ENCODE measurements around the gene FAM149A. TPM values are rescaled to one million over a fixed set of nuclear protein-coding genes. Genes with fewer than 3 reads are reported as not detected.

FAM149A gene
- total RNA-seq, 1 donor from 2014 or later = 1.2 TPM

- Histone ChIP-seq H3K9me3 (ENCODE audit: insufficient read depth, low read depth, low read length) (no peaks in the 10 kb centered on the region), H3K4me3 (ENCODE audit: insufficient read depth, low read depth, low read length) (no peak overlapping the region), H3K79me2 (ENCODE audit: insufficient read depth, low read length) (no peaks in the 10 kb centered on the region), H3K9ac (ENCODE audit: low read length) (no peak overlapping the region), H2AFZ (ENCODE audit: low read depth, low read length) (no peak overlapping the region), H4K20me1 (ENCODE audit: insufficient read depth, low read length) (no peaks in the 10 kb centered on the region), H3K4me1 (ENCODE audit: insufficient read depth, low read length) (no peaks in the 10 kb centered on the region), H3K4me2 (ENCODE audit: low read length) (no peak overlapping the region), H3K36me3 (ENCODE audit: insufficient read depth, low read length) (no peaks in the 10 kb centered on the region), H3K27ac (ENCODE audit: low read depth, low read length) (no peak overlapping the region), H3K27me3 (ENCODE audit: insufficient read depth, low read length) (no peaks in the 10 kb centered on the region)
- H3K36me3 Mint-ChIP-seq (ENCODE audit: low read depth, unreplicated experiment) = no peaks in the 10 kb centered on the region
- no peak for DNase-seq (ENCODE audit: low read depth)
- no peak for TF ChIP-seq EZH2 (IDR thresholded peaks at IDR 0.05; ENCODE audit: insufficient read depth, low read length)
- TF ChIP-seq, protein P1, sequence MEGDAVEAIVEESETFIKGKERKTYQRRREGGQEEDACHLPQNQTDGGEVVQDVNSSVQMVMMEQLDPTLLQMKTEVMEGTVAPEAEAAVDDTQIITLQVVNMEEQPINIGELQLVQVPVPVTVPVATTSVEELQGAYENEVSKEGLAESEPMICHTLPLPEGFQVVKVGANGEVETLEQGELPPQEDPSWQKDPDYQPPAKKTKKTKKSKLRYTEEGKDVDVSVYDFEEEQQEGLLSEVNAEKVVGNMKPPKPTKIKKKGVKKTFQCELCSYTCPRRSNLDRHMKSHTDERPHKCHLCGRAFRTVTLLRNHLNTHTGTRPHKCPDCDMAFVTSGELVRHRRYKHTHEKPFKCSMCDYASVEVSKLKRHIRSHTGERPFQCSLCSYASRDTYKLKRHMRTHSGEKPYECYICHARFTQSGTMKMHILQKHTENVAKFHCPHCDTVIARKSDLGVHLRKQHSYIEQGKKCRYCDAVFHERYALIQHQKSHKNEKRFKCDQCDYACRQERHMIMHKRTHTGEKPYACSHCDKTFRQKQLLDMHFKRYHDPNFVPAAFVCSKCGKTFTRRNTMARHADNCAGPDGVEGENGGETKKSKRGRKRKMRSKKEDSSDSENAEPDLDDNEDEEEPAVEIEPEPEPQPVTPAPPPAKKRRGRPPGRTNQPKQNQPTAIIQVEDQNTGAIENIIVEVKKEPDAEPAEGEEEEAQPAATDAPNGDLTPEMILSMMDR (IDR thresholded peaks at IDR 0.05; ENCODE audit: insufficient read depth, low read depth, low read length) = no peak
- H3K27me3 Mint-ChIP-seq (ENCODE audit: low read depth, unreplicated experiment) = peaks cover 10% of the 10 kb centered on the region
- H3K9me3 Mint-ChIP-seq (ENCODE audit: unreplicated experiment) = no peaks in the 10 kb centered on the region
- H3K4me1 Mint-ChIP-seq (ENCODE audit: low read depth, unreplicated experiment) = no peaks in the 10 kb centered on the region
- H3K4me3 Mint-ChIP-seq (ENCODE audit: unreplicated experiment) = no peak overlapping the region
- no peak overlapping the region for H3K27ac Mint-ChIP-seq (ENCODE audit: unreplicated experiment)
- no peak for FAIRE-seq
Measured at GRCh38 chr4:186158021-186158813, 53.7 kb downstream of the FAM149A start.

- no peaks in the 10 kb centered on the region for H3K9me3 Mint-ChIP-seq (ENCODE audit: unreplicated experiment)
- no peak for FAIRE-seq
- H3K27ac Mint-ChIP-seq (ENCODE audit: unreplicated experiment) = no peak overlapping the region
- no peak overlapping the region for H2AFZ ChIP-seq (ENCODE audit: low read depth, low read length)
- no peak overlapping the region for H3K27ac ChIP-seq (ENCODE audit: low read depth, low read length)
- H3K4me1 ChIP-seq (ENCODE audit: insufficient read depth, low read length) = no peaks in the 10 kb centered on the region
- no peaks in the 10 kb centered on the region for H3K36me3 ChIP-seq (ENCODE audit: insufficient read depth, low read length)
- TF ChIP-seq, protein P1 (IDR thresholded peaks at IDR 0.05; ENCODE audit: insufficient read depth, low read depth, low read length) = no peak
- no peak for TF ChIP-seq EZH2 (IDR thresholded peaks at IDR 0.05; ENCODE audit: insufficient read depth, low read length)
- no peak for DNase-seq (ENCODE audit: low read depth)
- H3K4me3 Mint-ChIP-seq (ENCODE audit: unreplicated experiment) = no peak overlapping the region
- H3K36me3 Mint-ChIP-seq (ENCODE audit: low read depth, unreplicated experiment) = no peaks in the 10 kb centered on the region
- H3K4me3 ChIP-seq (ENCODE audit: insufficient read depth, low read depth, low read length) = no peak overlapping the region
- no peaks in the 10 kb centered on the region for H3K79me2 ChIP-seq (ENCODE audit: insufficient read depth, low read length)
- H3K27me3 Mint-ChIP-seq (ENCODE audit: low read depth, unreplicated experiment) = peaks cover 13% of the 10 kb centered on the region
- H3K27me3 ChIP-seq (ENCODE audit: insufficient read depth, low read length) = no peaks in the 10 kb centered on the region
- no peaks in the 10 kb centered on the region for H3K9me3 ChIP-seq (ENCODE audit: insufficient read depth, low read depth, low read length)
- H3K4me1 Mint-ChIP-seq (ENCODE audit: low read depth, unreplicated experiment) = no peaks in the 10 kb centered on the region
- no peaks in the 10 kb centered on the region for H4K20me1 ChIP-seq (ENCODE audit: insufficient read depth, low read length)
- no peak overlapping the region for H3K9ac ChIP-seq (ENCODE audit: low read length)
- H3K4me2 ChIP-seq (ENCODE audit: low read length) = no peak overlapping the region
Measured at GRCh38 chr4:186158966-186159365, 54.5 kb downstream of the FAM149A start.

DNA sequence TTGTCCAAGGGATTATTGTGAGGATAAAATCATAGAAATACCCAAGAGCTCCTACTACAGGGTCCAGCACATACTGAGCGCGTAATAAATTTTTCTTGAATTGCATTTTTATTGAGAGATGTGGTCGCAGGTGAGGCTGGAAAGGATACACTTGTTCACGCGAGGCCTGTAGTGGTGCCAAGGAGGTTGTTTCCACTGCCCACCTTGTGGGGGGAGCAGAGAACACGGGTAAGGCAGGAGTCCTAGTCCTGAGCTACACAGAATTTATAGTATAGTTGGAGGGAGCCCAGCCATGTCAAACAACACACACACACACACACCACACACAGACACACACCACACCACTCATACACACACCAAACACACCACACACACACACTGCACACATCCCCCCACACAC lies 55.1 kb downstream of the FAM149A start:
- Histone ChIP-seq H2AFZ (ENCODE audit: low read depth, low read length) (no peak overlapping the region), H3K9me3 (ENCODE audit: insufficient read depth, low read depth, low read length) (no peaks in the 10 kb centered on the region), H3K36me3 (ENCODE audit: insufficient read depth, low read length) (no peaks in the 10 kb centered on the region), H4K20me1 (ENCODE audit: insufficient read depth, low read length) (no peaks in the 10 kb centered on the region), H3K27me3 (ENCODE audit: insufficient read depth, low read length) (no peaks in the 10 kb centered on the region), H3K79me2 (ENCODE audit: insufficient read depth, low read length) (no peaks in the 10 kb centered on the region), H3K4me3 (ENCODE audit: insufficient read depth, low read depth, low read length) (no peak overlapping the region), H3K4me1 (ENCODE audit: insufficient read depth, low read length) (no peaks in the 10 kb centered on the region), H3K27ac (ENCODE audit: low read depth, low read length) (no peak overlapping the region), H3K4me2 (ENCODE audit: low read length) (no peak overlapping the region), H3K9ac (ENCODE audit: low read length) (no peak overlapping the region)
- no peaks in the 10 kb centered on the region for H3K9me3 Mint-ChIP-seq (ENCODE audit: unreplicated experiment)
- DNase-seq (ENCODE audit: low read depth) = no peak
- TF ChIP-seq, protein P1 (IDR thresholded peaks at IDR 0.05; ENCODE audit: insufficient read depth, low read depth, low read length) = no peak
- no peak for TF ChIP-seq EZH2 (IDR thresholded peaks at IDR 0.05; ENCODE audit: insufficient read depth, low read length)
- no peak overlapping the region for H3K27ac Mint-ChIP-seq (ENCODE audit: unreplicated experiment)
- no peaks in the 10 kb centered on the region for H3K36me3 Mint-ChIP-seq (ENCODE audit: low read depth, unreplicated experiment)
- peaks cover 15% of the 10 kb centered on the region for H3K27me3 Mint-ChIP-seq (ENCODE audit: low read depth, unreplicated experiment)
- H3K4me3 Mint-ChIP-seq (ENCODE audit: unreplicated experiment) = no peak overlapping the region
- no peak for FAIRE-seq
- no peaks in the 10 kb centered on the region for H3K4me1 Mint-ChIP-seq (ENCODE audit: low read depth, unreplicated experiment)
